ENCODE results near the gene FRAS1.
"Not testable (repeated sequence)": the region's sequence is repeated elsewhere in the genome, so short reads cannot be mapped to it uniquely, and the experiment has no call there.

Gene FRAS1

GRCh38 chr4:78100060-78100459 is 42.9 kb downstream of the FRAS1 start:
- DNase-seq (ENCODE audit: low spot score) = no peak

GRCh38 chr4:78119698-78120097 is 62.6 kb downstream of the FRAS1 start:
- DNase-seq (ENCODE audit: low spot score) = no peak

DNA sequence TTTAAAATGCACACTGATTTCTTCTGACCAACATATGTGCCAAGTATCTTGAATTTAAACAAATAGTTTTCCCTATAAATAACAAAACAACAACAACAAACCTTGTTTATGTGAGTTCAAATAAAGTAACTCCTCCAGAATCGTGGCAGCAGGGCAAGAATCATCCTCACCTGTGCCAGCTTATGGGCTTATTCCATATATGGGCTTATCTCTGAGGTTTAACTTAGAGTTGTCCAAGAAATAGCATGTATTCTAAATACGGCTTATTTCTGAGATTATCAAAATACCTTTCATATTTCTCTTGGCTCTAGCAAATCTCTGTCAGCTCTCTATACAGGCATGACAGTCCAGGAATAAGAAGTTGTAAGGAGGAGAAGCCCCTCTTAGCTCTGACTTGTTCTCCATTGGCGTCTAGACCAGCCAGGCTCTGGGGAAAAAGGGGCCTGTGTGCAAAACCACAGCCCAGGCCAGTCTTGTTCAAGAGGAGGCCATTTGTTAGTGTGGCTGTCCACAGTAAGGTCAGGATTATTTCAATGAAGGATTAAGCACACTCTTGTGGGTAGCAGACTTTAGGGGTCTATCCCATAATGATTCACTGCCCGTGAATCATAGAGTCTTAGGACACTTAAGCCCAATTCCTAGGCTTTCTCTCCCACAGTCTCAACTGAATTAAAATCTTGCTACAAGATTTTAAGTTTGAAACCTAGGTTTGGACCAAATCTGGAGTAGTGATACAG is 63.2 kb downstream of the FRAS1 start:
- no peak for DNase-seq (ENCODE audit: low spot score)

DNA sequence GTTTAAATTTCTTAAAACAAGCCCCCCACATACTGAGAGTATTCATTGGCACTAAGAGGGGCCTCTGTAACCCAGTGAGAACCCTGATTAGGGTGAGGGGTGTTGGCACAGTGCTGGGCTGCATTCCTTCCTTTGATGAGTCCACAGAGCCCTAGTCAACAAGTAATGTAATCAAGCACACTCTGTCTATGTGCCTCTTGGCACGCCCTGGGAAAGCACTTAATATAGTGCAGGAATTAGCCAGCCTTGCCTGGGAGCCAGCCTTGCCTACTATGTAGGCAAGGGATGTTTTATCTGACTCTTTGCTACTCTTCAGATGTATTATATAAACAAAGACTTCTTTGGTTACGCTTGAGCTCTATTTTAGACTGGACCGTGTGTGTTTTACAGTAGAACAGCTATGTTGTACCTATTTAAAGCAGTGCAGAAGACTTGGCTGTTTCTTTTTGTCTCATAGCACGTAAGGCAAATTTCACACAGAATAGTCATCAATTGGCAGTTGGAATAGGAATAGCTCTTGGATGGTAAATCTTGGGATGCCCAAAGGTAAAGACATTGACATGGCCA is 64.3 kb downstream of the FRAS1 start:
- no peak for DNase-seq (ENCODE audit: low spot score)

DNA sequence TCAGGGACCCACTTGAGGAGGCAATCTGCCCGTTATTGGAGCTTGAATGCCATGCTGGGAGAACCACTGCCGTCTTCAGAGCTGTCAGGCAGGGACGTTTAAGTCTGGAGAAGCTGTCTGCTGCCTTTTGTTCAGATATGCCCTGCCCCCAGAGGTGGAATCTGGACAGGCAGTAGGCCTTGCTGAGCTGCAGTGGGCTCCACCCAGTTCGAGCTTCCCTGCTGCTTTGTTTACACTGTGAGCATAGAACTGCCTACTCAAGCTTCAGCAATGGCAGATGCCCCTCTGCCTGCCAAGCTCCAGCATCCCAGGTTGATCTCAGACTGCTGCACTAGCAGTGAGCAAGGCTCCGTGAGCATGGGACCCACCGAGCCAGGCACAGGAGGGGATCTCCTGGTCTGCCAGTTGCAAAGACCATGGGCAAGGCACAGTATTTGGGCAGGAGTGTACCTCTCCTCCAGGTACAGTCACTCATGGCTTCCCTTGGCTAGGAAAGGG is 68.8 kb downstream of the FRAS1 start:
- not testable (repeated sequence) for DNase-seq (ENCODE audit: low spot score)

- DNase-seq (ENCODE audit: low spot score) = no peak
Observed at GRCh38 chr4:78129383-78130108, 72.4 kb downstream of the FRAS1 start.

- no peak for DNase-seq (ENCODE audit: low spot score)
Observed at GRCh38 chr4:78131403-78131802, 74.3 kb downstream of the FRAS1 start.

GRCh38 chr4:78136109-78137081 is 79.3 kb downstream of the FRAS1 start:
- no peak for DNase-seq (ENCODE audit: low spot score)

DNA sequence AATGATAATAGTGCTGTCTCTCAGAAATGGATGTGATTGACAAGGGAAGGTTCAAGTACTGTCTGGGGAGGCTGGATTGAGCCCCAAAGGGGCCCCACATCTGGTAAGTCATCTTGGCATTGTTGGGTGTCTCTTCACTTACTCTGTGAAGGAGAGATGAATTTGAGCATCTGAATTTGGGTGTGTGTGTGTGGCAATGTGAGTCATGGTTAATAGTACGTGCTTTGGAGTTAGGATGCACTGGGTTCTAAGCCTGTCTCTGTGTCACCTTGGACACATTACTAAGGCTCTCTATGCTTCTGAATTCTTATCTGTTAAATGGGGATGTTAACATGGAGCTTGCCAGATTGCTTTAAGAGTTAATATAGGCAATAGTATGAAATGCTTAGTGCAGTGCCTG is 80.4 kb downstream of the FRAS1 start:
- DNase-seq (ENCODE audit: low spot score) = no peak

DNA sequence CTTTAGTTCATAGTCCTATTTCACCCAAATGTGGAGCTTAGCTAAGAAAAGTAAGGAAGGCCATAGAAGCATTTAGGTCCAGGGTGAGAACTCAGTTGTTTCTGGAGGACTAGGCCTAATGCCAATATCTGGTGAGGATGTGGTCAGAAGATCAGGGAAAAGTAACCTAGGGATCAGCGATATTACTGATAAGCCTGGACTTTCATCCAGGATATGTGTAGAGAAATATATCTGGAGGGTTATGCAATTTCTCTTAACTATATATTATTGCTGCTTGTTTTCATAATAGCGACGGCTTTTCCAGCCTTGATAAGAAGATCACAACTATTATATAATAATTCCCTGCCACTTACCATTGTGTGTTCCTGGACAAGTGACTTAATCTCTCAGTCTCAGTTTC is 81.1 kb downstream of the FRAS1 start:
- no peak for DNase-seq (ENCODE audit: low spot score)

DNA sequence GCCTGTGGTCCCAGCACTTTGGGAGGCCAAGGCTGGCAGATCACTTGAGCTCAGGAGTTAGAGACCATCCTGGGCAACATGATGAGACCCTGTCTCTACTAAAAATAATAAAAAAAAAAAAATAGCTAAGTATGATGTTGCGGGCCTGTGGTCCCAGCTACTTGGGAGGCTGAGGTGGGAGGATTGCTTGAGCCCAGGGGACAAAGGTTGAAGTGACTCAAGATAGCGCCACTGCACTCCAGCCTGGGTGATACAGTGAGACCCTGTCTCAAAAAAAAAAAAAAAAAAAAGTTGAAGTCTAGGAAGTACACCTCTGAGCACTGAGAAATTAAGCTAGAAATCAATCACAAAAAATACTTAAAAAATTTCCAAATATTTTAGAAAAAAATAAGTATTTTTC is 86.5 kb downstream of the FRAS1 start:
- DNase-seq (ENCODE audit: low spot score) = no peak

DNA sequence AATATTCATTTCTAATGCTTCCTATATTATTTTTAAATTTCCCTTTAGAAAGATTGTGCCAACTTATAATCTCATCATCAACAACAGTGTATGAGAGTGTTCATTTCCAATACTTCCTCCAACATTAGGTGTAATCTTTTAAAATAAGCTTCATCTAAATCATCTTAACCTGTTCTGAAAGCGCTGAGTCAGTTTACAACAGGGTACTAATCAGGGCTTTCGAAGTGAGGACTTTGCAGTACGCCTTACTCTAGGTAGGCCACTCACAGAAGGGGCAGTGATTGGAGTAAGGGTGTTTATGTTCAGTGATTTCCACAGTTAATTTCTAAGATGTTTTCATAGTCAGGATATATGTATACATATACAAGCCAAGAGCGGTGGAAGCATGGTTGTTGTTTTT is 87.9 kb downstream of the FRAS1 start:
- DNase-seq (ENCODE audit: low spot score) = no peak

DNA sequence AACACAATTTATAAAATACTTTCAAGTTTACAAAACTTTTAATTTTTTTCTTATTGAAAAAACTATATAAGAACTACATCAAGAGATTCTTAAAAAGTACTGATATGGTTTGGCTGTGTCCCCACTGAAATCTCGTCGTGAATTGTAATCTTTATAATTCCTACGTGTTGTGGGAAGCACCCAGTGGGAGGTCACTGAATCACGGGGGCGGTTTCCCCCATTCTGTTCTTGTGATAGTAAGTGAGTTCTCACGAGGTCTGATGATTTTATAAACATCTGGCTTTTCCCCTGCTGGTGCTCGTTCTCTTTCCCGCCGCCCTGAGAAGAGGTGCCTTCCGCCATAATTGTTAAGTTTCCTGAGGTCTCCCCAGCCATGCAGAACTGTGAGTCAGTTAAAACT is 88.5 kb downstream of the FRAS1 start:
- DNase-seq (ENCODE audit: low spot score) = no peak

DNA sequence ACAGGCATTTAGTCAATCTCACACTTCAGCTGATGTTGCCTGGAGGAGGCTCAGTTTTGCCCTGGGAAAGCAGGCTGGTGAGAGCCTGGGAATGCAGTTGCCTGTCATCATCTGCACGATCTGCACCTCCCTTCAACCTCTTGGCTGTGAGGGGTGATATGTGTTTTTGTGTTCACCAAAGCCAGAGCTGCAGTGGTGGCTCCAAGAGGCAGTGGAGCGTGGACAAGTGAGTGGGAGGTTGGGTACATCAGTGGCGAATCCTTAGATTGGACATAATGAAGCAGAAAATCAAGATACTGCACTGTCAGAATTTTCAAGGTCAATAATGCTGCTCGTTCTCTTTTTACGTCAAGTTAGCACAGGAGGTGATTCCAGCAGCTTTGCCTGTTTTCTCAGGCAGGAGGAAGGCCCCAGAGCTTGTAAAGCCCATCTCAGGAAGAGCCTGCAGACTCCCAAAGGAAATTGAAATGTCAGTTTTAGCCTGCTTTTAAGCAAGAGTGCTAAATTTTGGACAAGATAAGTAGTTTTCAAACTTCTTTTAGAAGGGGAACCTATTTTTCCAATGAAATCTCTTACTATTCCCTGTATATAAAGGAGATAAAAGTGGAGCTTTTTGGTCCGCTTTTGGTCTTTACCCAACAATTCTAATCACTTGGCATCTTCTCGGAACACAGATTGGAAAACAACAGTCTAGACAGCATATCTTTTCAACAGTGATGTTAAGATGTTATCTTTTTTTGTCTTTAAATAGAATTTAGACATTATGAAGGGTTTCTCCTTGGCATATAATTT is 92.8 kb downstream of the FRAS1 start:
- DNase-seq (ENCODE audit: low spot score) = no peak

- DNase-seq (ENCODE audit: low spot score) = no peak
Observed at GRCh38 chr4:78150543-78150864, 93.4 kb downstream of the FRAS1 start.

DNA sequence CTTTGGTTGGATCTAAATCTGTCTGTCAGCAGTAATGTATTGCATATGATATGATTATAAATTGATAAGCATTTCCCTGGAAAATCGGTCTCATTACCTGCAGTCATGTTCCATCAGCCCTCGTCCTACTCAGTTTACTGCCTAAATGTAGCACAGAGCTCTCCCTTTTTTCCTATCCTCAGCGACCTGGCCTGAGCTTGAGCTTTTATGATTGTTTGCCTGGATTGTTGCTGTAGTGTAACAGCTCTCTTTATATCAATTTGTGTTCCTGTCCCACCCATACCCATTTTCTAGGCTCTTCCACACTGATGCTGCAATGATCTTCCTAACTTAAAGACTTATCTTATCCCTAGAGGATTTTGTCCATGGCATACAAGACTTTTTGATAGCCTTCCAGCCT is 95.7 kb downstream of the FRAS1 start:
- no peak for DNase-seq (ENCODE audit: low spot score)

DNA sequence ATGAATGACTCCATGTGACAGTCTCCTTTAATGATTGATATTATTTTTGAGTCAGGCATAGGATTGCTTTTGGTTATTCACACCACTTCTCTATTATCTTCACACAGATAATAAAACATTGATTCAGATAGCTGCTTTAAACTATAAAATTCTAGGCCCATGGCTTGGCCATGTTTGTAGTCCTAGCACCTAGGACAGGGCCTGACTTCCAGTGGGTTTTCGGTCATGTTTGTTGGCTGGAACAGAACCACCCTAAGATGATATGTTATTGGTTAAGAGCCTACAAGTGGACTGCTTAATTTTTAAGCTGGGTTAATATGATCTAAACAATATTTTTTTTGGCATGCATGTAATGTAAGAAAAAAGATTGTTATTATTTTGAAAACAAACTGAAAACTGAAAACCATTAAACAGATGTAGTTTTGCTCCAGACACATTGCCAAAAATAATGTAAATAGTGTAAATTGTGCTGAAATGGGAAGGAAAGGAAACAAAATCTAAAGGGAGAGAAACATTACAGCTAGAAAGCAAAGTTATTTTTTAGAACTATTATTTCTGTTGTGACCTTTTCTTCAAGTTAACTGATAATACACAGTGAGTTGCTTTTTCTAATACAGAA is 98.0 kb downstream of the FRAS1 start:
- DNase-seq (ENCODE audit: low spot score) = no peak

DNA sequence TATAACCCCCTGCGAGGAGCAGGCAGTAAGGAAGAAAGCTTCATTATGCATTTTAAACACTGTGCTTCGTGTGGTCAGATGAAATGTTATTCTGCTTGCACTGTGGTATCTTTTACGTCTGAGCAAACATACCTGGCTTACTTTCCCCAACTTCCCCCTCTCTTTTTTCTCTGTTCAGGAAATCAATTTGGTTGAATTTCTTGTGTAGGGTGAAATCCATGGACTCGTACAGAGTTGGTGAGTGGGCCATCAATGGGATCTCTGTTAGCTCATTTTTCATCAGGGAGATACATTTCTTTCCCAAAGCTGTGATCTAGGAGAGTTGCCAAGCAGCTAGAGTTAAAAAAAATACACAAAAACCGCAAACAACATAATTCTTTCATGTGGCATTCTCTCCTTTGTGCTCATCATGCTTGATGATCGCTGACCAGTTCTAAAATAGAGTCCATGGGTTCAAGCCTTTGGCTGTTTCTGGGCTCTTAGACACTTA is 98.5 kb downstream of the FRAS1 start:
- DNase-seq (ENCODE audit: low spot score) = no peak

GRCh38 chr4:78156520-78156919 is 99.4 kb downstream of the FRAS1 start:
- DNase-seq (ENCODE audit: low spot score) = no peak

DNA sequence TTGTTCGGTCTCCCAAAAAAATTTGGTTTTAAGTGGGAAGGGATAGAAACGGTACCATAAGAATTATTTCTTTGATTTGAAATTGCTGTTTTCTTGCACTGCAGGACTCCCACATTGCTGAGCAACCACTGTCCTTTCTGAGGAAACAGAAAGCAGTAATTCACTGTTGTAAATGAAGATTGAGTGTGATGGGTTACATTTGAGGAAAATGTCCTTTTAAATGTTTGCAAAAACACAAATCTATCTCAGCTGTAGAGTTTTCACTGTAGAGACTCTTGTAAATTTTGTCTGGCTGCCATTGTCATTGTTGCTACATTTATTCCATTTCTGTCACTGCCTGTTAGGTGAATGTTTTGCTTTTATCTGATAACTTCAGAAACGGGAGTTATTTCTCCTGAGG is 105.2 kb downstream of the FRAS1 start:
- DNase-seq (ENCODE audit: low spot score) = no peak

- no peak for DNase-seq (ENCODE audit: low spot score)
Observed at GRCh38 chr4:78162821-78163220, 105.7 kb downstream of the FRAS1 start.

Data from activated CD4-positive, alpha-beta T cell treated with anti-CD3 and anti-CD28 coated beads, Interleukin-2, Interleukin-4, amounts not matched to agents 100 ng/mL and 50 ng/mL, durations not matched to agents 16 hours and 8 hours (primary cell).